ENCODE results near the gene FRMD6. TPM values are rescaled to one million over a fixed set of nuclear protein-coding genes. Genes with fewer than 3 reads are reported as not detected.

The FRMD6 gene
- total and polyA plus RNA-seq, 9 of the 15 experiments (the other 6 are each of a cell fraction or from before 2014, with no cell fraction given) = 0.11 to 0.92 (median 0.53) TPM

GRCh38 chr14:51697848-51698247 lies 46.1 kb downstream of the FRMD6 start (continued):
- TF ChIP-seq, protein P1, sequence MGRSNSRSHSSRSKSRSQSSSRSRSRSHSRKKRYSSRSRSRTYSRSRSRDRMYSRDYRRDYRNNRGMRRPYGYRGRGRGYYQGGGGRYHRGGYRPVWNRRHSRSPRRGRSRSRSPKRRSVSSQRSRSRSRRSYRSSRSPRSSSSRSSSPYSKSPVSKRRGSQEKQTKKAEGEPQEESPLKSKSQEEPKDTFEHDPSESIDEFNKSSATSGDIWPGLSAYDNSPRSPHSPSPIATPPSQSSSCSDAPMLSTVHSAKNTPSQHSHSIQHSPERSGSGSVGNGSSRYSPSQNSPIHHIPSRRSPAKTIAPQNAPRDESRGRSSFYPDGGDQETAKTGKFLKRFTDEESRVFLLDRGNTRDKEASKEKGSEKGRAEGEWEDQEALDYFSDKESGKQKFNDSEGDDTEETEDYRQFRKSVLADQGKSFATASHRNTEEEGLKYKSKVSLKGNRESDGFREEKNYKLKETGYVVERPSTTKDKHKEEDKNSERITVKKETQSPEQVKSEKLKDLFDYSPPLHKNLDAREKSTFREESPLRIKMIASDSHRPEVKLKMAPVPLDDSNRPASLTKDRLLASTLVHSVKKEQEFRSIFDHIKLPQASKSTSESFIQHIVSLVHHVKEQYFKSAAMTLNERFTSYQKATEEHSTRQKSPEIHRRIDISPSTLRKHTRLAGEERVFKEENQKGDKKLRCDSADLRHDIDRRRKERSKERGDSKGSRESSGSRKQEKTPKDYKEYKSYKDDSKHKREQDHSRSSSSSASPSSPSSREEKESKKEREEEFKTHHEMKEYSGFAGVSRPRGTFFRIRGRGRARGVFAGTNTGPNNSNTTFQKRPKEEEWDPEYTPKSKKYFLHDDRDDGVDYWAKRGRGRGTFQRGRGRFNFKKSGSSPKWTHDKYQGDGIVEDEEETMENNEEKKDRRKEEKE (IDR thresholded peaks at IDR 0.05; ENCODE audit: borderline replicate concordance in 1 of 2, control insufficient read depth in 1 of 2, low read depth in 2 of 2, low read length in 1 of 2) = no peak
- TF ChIP-seq POLR2H (tag; IDR thresholded peaks at IDR 0.05; ENCODE audit: low read depth) (no peak), TCFL5 (CRISPR knock-in tag; conservative IDR thresholded peaks at IDR 0.05) (no peak), ATF4 (CRISPR knock-in tag; IDR thresholded peaks at IDR 0.05) (no peak), KDM4B (IDR thresholded peaks at IDR 0.05; ENCODE audit: borderline replicate concordance in 2 of 2, low read depth in 1 of 2) (no peak), SIN3A (IDR thresholded peaks at IDR 0.05; ENCODE audit: borderline replicate concordance in 2 of 2, control insufficient read depth in 1 of 2, low read depth in 2 of 2, low read length in 2 of 2) (no peak), TCF7 (IDR thresholded peaks at IDR 0.05; ENCODE audit: borderline replicate concordance) (no peak), POU5F1 (IDR thresholded peaks at IDR 0.05; ENCODE audit: borderline replicate concordance, low read depth, low read length, partially characterized antibody) (no peak), ZBTB1 (CRISPR knock-in tag; IDR thresholded peaks at IDR 0.05; ENCODE audit: borderline replicate concordance, low read depth) (no peak), ZNF740 (CRISPR knock-in tag; IDR thresholded peaks at IDR 0.05) (no peak), ZNF740 (tag; IDR thresholded peaks at IDR 0.05) (no peak), GATAD2A (IDR thresholded peaks at IDR 0.05) (no peak), TRIM24 (IDR thresholded peaks at IDR 0.05) (no peak), ZNF717 (CRISPR knock-in tag; IDR thresholded peaks at IDR 0.05) (no peak)
